Hindlimb muscle (tissue), 1 donor: ENCODE data around the gene PNP. TPM values are rescaled to one million over a fixed set of nuclear protein-coding genes. Genes with fewer than 3 reads are reported as not detected.
"Not testable (repeated sequence)": the region's sequence is repeated elsewhere in the genome, so short reads cannot be mapped to it uniquely, and the experiment has no call there.

Experiments used
- DNase-seq: peaks from one replicate; pipeline ENCODE4 v3.0.0-alpha.2; 2013
- polyA plus RNA-seq: library from polyadenylated mRNA; unstranded; fragments of 120-200 nt; gene quantifications from one replicate; pipeline ENCODE4 v1.2.1, GENCODE V29; 2013; ENCODE audit not compliant: insufficient read length

The PNP gene
- polyA plus RNA-seq, 1 donor: 7.3 TPM

GRCh38 chr14:20492486-20492885 is 23.3 kb downstream of the PNP start:
- no peak for DNase-seq

GRCh38 chr14:20493634-20494033 is 24.4 kb downstream of the PNP start:
- no peak for DNase-seq

GRCh38 chr14:20494935-20495766 is 25.9 kb downstream of the PNP start:
- DNase-seq: no peak

- no peak for DNase-seq
Measured at GRCh38 chr14:20498622-20499021, 29.4 kb downstream of the PNP start.

- DNase-seq: no peak
Measured at GRCh38 chr14:20499108-20499507, 29.9 kb downstream of the PNP start.

GRCh38 chr14:20499881-20500280 is 30.7 kb downstream of the PNP start:
- DNase-seq: no peak

GRCh38 chr14:20501346-20501745 is 32.1 kb downstream of the PNP start:
- DNase-seq: no peak

- no peak for DNase-seq
Measured at GRCh38 chr14:20503898-20504297, 34.7 kb downstream of the PNP start.

- DNase-seq: not testable (repeated sequence)
Measured at GRCh38 chr14:20506276-20506675, 37.1 kb downstream of the PNP start.

GRCh38 chr14:20506752-20507151 is 37.5 kb downstream of the PNP start:
- DNase-seq: not testable (repeated sequence)

GRCh38 chr14:20507537-20507936 is 38.3 kb downstream of the PNP start:
- DNase-seq: not testable (repeated sequence)

- no peak for DNase-seq
Measured at GRCh38 chr14:20508367-20508766, 39.2 kb downstream of the PNP start.

- DNase-seq: no peak
Measured at GRCh38 chr14:20512177-20512905, 43.1 kb downstream of the PNP start.

GRCh38 chr14:20515846-20516245 is 46.6 kb downstream of the PNP start:
- no peak for DNase-seq

GRCh38 chr14:20516921-20517320 is 47.7 kb downstream of the PNP start:
- DNase-seq: no peak

- DNase-seq: no peak
Measured at GRCh38 chr14:20522332-20522731, 53.1 kb downstream of the PNP start.

GRCh38 chr14:20524027-20524426 is 54.8 kb downstream of the PNP start:
- no peak for DNase-seq

Other genes with a start within 250 kb of the PNP start
- gene OR11H6, start 245.7 kb upstream of the PNP start, polyA plus RNA-seq: not detected
- not detected for gene OR11H7, start 240.4 kb upstream of the PNP start, polyA plus RNA-seq
- gene OR11H4, start 230.1 kb upstream of the PNP start, polyA plus RNA-seq: not detected
- gene TTC5, start 163.5 kb upstream of the PNP start, polyA plus RNA-seq: 11.3 TPM
- 58.8 TPM for gene CCNB1IP1, start 136.1 kb upstream of the PNP start, polyA plus RNA-seq
- gene PARP2, start 125.8 kb upstream of the PNP start, polyA plus RNA-seq: 35.5 TPM
- 17.5 TPM for gene TEP1, start 55.9 kb upstream of the PNP start, polyA plus RNA-seq
- gene KLHL33, start 33.2 kb upstream of the PNP start, polyA plus RNA-seq: 0.97 TPM
- gene OSGEP, start 14.6 kb upstream of the PNP start, polyA plus RNA-seq: 41.9 TPM
- 163 TPM for gene APEX1, start 14.2 kb upstream of the PNP start, polyA plus RNA-seq
- 18.6 TPM for gene PIP4P1, start 8.0 kb upstream of the PNP start, polyA plus RNA-seq
- gene RNASE10, start 36.1 kb downstream of the PNP start, polyA plus RNA-seq: not detected
- gene RNASE9, start 91.6 kb downstream of the PNP start, polyA plus RNA-seq: not detected
- gene RNASE11, start 118.6 kb downstream of the PNP start, polyA plus RNA-seq: not detected
- gene RNASE12, start 122.0 kb downstream of the PNP start, polyA plus RNA-seq: not detected
- not detected for gene OR6S1, start 172.3 kb downstream of the PNP start, polyA plus RNA-seq
- 4.5 TPM for gene RNASE4, start 215.2 kb downstream of the PNP start, polyA plus RNA-seq
- gene ANG, start 219.4 kb downstream of the PNP start, polyA plus RNA-seq: 2.5 TPM